ENCODE data around the gene FILIP1L. TPM values are rescaled to one million over a fixed set of nuclear protein-coding genes. Genes with fewer than 3 reads are reported as not detected.

FILIP1L gene
- total RNA-seq, 1 donor = 15.2 TPM

DNA sequence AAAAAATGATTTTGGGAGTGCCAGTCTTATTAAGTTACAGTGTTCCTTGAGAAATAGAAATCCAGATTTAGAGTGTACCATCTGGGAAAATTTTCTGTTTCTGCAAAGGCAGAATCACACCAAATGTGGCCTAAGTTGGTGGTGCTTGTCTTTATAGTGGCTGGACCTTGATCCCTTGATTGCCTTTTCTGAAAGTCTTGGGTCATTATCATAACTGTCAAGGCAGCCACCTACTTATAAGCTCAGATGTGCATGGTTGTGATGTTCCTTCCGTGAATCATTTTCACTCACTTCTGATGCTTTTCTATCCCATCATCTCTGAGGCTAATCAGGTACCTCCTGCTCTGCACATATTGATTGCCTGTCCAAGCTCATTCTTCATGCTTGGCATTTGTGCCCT lies 276.6 kb downstream of the FILIP1L start:
- TF ChIP-seq, protein P1, sequence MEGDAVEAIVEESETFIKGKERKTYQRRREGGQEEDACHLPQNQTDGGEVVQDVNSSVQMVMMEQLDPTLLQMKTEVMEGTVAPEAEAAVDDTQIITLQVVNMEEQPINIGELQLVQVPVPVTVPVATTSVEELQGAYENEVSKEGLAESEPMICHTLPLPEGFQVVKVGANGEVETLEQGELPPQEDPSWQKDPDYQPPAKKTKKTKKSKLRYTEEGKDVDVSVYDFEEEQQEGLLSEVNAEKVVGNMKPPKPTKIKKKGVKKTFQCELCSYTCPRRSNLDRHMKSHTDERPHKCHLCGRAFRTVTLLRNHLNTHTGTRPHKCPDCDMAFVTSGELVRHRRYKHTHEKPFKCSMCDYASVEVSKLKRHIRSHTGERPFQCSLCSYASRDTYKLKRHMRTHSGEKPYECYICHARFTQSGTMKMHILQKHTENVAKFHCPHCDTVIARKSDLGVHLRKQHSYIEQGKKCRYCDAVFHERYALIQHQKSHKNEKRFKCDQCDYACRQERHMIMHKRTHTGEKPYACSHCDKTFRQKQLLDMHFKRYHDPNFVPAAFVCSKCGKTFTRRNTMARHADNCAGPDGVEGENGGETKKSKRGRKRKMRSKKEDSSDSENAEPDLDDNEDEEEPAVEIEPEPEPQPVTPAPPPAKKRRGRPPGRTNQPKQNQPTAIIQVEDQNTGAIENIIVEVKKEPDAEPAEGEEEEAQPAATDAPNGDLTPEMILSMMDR (IDR thresholded peaks at IDR 0.05; ENCODE audit: insufficient read depth, low read length) = no peak
- H3K4me3 ChIP-seq (ENCODE audit: low read depth, low read length) = no peak overlapping the region
- DNase-seq (ENCODE audit: low read depth) = no peak

DNA sequence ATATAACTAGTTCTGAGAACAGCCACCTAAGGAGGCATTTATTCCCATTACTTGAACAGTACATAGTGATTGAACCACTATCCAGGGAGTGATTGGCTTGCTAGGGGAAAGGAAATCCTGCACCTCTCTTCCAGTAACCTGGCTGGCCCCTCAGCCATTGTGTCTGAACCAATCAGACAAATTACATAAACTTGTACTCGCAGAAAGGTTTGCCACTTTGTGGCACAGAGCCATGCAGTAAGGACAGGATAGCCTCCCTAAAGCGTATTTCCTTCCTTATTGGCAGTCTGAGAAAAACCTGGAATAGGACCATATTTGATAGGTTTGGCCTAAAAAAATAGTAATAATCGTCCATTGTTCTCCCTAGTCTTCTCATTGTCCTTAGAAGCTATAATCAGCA lies 277.6 kb downstream of the FILIP1L start:
- no peak overlapping the region for H3K4me3 ChIP-seq (ENCODE audit: low read depth, low read length)
- no peak for DNase-seq (ENCODE audit: low read depth)
- TF ChIP-seq, protein P1 (IDR thresholded peaks at IDR 0.05; ENCODE audit: insufficient read depth, low read length) = no peak

DNA sequence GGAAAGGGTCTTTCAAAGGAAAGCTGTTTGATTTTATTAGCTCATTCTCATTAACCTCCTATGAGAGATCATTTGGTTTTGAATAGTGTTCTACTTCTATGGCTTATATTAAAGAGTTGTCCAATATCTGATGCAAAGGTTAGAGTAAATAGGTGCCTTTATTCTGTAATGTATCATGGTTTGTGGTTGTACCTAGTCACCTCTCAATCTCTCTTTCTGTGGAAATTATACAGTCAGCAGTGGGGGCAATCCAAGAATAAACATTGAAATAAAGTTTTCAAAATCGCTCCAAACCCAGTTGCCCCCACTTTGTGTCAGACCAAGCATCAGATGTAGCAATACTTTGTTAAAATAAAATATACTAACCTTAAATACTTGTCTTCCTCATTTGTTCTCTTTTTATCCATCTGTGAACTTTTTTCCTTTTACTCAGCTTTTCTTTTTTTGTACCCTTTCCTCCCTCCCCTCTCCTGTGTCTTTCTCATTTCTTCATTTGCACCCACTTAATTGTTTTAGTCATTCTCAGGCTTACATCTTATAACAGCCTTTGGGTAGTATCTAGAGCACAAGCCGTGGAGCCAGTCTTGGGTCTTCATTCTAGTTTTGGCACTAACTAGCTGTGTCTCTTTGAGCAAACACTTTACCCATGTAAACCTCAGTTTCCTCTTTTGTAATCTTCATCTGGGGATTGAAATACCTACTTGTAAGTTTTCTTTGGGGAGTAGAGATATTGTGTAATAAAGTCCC lies 279.9 kb downstream of the FILIP1L start:
- H3K4me3 ChIP-seq (ENCODE audit: low read depth, low read length) = no peak overlapping the region
- no peak for DNase-seq (ENCODE audit: low read depth)
- TF ChIP-seq, protein P1 (IDR thresholded peaks at IDR 0.05; ENCODE audit: insufficient read depth, low read length) = no peak

DNA sequence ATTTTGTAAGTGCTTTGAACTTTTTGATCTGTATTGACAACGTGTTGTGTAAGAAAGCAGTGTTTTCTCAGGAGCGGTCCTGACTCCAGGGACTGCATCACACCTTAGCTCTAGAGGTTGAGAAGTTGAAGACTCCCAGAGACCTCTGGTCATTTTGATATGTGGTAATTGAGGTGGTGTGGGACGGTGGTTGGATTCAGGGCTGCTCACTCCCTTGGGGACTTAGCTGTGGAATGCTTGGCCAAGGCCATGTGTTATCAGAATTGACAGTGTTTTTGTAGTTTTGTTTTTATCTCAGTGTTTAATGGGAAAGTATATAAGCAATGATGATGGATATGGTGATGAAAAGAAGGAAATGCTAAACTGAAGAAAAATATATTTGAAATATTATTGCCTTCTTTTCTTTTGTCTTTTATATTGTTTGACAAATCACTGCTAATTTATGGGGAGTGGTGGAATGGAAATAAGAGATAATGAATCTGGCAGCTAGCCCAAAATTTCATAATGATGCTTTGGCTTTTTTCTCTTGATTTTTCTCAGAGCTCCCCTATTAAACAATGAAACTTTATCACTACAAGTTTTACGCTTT lies 280.6 kb downstream of the FILIP1L start:
- peak; percentile 15 for DNase-seq (ENCODE audit: low read depth)
- no peak overlapping the region for H3K4me3 ChIP-seq (ENCODE audit: low read depth, low read length)
- TF ChIP-seq, protein P1 (IDR thresholded peaks at IDR 0.05; ENCODE audit: insufficient read depth, low read length) = no peak

DNA sequence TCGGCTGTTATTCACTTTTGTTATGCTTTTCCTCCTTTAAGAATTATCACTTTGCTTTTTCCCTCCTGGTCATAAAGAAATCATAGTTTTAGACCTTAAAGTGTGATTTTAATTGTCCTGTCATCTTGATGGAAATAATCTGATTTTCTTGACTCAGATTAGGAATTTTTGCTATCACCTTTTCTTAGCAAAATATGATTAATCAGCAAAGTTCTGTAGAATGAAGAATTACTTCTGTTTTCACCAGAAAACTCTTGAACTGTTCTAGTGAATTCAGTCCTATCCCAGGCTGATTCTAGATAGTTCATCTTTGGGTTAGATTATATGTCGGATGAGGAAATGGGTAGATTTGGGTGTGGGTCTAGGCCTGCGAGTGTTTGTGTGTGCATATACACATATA lies 284.5 kb downstream of the FILIP1L start:
- TF ChIP-seq, protein P1 (IDR thresholded peaks at IDR 0.05; ENCODE audit: insufficient read depth, low read length) = no peak
- DNase-seq (ENCODE audit: low read depth) = no peak
- no peak overlapping the region for H3K4me3 ChIP-seq (ENCODE audit: low read depth, low read length)

DNA sequence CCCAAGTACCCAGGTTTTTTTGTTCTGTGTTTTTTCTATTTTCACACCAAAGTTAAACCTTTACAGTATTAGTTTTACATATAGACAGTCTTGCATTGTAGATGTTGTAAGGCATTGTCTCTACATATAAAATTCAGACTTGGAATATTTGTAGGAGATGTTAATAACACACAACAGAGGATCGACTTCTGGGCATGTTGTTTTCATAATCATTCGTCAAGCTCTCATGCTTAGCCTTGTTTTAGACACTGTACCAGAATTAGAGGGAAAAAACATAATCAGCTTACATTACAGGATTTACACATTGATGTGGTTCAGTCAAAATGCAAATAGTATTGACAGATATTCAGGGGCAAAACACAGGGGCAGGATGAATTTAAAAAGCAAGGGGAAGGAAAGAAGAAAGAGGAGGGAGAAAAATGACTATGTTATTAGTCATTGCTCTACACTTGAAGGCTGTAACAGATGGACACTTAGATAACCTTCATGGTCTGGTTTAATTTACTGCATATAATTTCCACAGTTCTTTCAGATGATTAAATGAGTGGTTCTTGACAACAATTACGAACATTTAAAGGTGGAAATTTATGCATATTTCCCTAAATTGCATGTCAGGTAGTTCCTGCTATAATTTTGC lies 289.2 kb downstream of the FILIP1L start:
- TF ChIP-seq, protein P1 (IDR thresholded peaks at IDR 0.05; ENCODE audit: insufficient read depth, low read length) = no peak
- H3K4me3 ChIP-seq (ENCODE audit: low read depth, low read length) = no peak overlapping the region
- peak; percentile 25 for DNase-seq (ENCODE audit: low read depth)

All from fibroblast of the aortic adventitia (primary cell).